H1 (cell line): Measurements from ENCODE around the gene PTPN7. TPM values are rescaled to one million over a fixed set of nuclear protein-coding genes. Genes with fewer than 3 reads are reported as not detected.

ENCODE experiments used
- CTBP2 ChIP-seq: IDR thresholded peaks from 2 replicates; pipeline ENCODE4 v1.7.0; 2011; ENCODE audit warnings: borderline replicate concordance, mild to moderate bottlenecking, moderate library complexity, mixed read lengths, low read length; ENCODE audit not compliant: insufficient read depth, insufficient read length
- CTCF ChIP-seq, 3 experiments: IDR thresholded peaks; 1 replicate in 2 of 3; 2 replicates in 1 of 3; pipeline versions ENCODE4 v1.5.1 to v1.6.1; 2011; ENCODE audit warnings: low read length in 3 of 3, mild to moderate bottlenecking in 3 of 3, inconsistent platforms in 2 of 3, low read depth in 1 of 3, moderate library complexity in 1 of 3; ENCODE audit not compliant: insufficient read depth in 1 of 3; ENCODE audit errors: control extremely low read depth in 1 of 3
- E2F6 ChIP-seq: IDR thresholded peaks from 2 replicates; pipeline ENCODE4 v1.6.1; 2012; ENCODE audit warnings: inconsistent platforms
- RAD21 ChIP-seq, 2 experiments: IDR thresholded peaks in 1 of 2; conservative IDR thresholded peaks in 1 of 2; 2 replicates each; pipeline ENCODE4 v1.6.1; 2011; ENCODE audit warnings: low read depth in 2 of 2, low read length in 2 of 2, improper control_type of control experiment in 1 of 2, inconsistent platforms in 1 of 2, mild to moderate bottlenecking in 1 of 2, moderate library complexity in 1 of 2
- TBP ChIP-seq: IDR thresholded peaks from 2 replicates; pipeline ENCODE4 v1.6.1; 2011; ENCODE audit warnings: low read depth, low read length, improper control_type of control experiment
- polyA plus RNA-seq, 7 experiments: library from polyadenylated mRNA; depleted of rRNA in 3 of 7; stranded (reverse) in 5 of 7; unstranded in 2 of 7; fragments of >200 nt in 5 of 7; fragments of 200-250 nt in 2 of 7; gene quantifications; 1 replicate in 5 of 7; 2 replicates in 1 of 7; 4 replicates in 1 of 7; pipeline versions ENCODE4 v1.2.1 to v1.2.3, GENCODE V29; 2011 to 2013; ENCODE audit warnings: missing spikeins in 2 of 7, mixed read lengths in 2 of 7
- total RNA-seq: library from RNA; stranded (reverse); fragmentation: NEBNext Ultra II Directional; extraction: Animal tissue kit (Norgen Biotek cat#: 25700); gene quantifications from 2 replicates; pipeline ENCODE4 v1.2.1, GENCODE V29; 2021

Gene PTPN7
- total and polyA plus RNA-seq, 2 of the 8 experiments (the other 6 are each of a cell fraction or from before 2014, with no cell fraction given) = 0.20 TPM; not detected in 1

GRCh38 chr1:202122639-202123335, 37.6 kb downstream of the PTPN7 start, which contains the start of gene GPR37L1 (continued):
- peak; percentile 78 to 88 (median 83) for TF ChIP-seq CTCF (IDR thresholded peaks at IDR 0.05; ENCODE audit: control extremely low read depth in 1 of 3, insufficient read depth in 1 of 3, low read depth in 1 of 3, low read length in 3 of 3)
- peak; percentile 93 for TF ChIP-seq TBP
- peak; percentile 75 for TF ChIP-seq CTBP2
- TF ChIP-seq E2F6 = peak; percentile 54; the same call in 1 of the 2 replicates
- TF ChIP-seq RAD21 (IDR thresholded peaks at IDR 0.05 in 1 of 2, conservative IDR thresholded peaks at IDR 0.05 in 1 of 2; ENCODE audit: low read depth in 2 of 2, low read length in 2 of 2) = peak; percentile 52 to 68
- TF ChIP-seq, all 59 proteins: peak for 9
